ENCODE measurements around the gene CDON. TPM values are rescaled to one million over a fixed set of nuclear protein-coding genes. Genes with fewer than 3 reads are reported as not detected.

CDON gene
- total and polyA plus RNA-seq, 2 of the 13 experiments (the other 11 are each of a cell fraction or from before 2014, with no cell fraction given) = 9.6 to 12.8 TPM

DNA sequence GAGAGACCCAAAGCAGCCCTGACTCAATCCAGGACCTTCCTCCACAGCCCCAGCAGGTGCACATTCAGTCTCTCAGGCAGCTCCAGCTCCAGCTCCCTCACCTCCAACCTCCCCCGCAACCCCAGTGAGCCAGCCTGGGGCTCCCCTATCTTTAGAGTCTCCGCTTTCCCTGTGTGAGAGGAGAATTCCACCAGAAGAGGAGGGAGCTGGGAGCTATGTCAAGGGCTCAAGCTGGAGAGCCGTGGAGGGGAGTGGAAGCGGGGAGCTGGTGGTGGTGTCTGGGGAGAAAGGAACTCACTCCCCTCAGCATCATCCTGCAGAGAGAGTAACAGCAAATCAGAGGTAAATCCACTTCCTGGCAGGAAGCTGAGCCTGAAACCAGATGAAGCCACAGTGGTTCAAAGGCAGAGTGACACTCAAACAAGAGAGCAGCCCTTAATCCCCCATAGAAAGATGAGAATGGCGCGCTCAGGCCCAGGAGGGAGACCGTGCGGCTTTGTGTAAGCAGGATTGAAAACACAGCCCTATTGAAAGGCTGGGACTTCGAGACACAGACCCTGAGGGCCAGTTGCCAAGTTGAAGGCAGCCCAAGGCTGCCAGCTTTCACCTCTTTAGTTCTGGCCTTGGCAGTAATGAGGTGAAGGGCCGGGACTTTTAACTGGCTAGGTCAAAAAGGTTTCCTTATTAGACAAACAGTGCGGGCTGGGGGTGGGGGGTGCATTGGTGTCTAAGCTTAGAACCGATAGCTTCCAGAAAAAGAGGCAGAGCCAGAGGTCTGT is 21.4 kb upstream of the CDON start (continued):
- TF ChIP-seq, protein P1, sequence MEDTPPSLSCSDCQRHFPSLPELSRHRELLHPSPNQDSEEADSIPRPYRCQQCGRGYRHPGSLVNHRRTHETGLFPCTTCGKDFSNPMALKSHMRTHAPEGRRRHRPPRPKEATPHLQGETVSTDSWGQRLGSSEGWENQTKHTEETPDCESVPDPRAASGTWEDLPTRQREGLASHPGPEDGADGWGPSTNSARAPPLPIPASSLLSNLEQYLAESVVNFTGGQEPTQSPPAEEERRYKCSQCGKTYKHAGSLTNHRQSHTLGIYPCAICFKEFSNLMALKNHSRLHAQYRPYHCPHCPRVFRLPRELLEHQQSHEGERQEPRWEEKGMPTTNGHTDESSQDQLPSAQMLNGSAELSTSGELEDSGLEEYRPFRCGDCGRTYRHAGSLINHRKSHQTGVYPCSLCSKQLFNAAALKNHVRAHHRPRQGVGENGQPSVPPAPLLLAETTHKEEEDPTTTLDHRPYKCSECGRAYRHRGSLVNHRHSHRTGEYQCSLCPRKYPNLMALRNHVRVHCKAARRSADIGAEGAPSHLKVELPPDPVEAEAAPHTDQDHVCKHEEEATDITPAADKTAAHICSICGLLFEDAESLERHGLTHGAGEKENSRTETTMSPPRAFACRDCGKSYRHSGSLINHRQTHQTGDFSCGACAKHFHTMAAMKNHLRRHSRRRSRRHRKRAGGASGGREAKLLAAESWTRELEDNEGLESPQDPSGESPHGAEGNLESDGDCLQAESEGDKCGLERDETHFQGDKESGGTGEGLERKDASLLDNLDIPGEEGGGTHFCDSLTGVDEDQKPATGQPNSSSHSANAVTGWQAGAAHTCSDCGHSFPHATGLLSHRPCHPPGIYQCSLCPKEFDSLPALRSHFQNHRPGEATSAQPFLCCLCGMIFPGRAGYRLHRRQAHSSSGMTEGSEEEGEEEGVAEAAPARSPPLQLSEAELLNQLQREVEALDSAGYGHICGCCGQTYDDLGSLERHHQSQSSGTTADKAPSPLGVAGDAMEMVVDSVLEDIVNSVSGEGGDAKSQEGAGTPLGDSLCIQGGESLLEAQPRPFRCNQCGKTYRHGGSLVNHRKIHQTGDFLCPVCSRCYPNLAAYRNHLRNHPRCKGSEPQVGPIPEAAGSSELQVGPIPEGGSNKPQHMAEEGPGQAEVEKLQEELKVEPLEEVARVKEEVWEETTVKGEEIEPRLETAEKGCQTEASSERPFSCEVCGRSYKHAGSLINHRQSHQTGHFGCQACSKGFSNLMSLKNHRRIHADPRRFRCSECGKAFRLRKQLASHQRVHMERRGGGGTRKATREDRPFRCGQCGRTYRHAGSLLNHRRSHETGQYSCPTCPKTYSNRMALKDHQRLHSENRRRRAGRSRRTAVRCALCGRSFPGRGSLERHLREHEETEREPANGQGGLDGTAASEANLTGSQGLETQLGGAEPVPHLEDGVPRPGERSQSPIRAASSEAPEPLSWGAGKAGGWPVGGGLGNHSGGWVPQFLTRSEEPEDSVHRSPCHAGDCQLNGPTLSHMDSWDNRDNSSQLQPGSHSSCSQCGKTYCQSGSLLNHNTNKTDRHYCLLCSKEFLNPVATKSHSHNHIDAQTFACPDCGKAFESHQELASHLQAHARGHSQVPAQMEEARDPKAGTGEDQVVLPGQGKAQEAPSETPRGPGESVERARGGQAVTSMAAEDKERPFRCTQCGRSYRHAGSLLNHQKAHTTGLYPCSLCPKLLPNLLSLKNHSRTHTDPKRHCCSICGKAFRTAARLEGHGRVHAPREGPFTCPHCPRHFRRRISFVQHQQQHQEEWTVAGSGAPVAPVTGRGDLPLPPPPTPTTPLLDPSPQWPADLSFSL (CRISPR knock-in tag; IDR thresholded peaks at IDR 0.05) = no peak
- TF ChIP-seq ZNF432 (CRISPR knock-in tag; IDR thresholded peaks at IDR 0.05; ENCODE audit: borderline replicate concordance) (no peak), ELF1 (CRISPR knock-in tag; IDR thresholded peaks at IDR 0.05) (0 out of 2 replicates have a peak, but pooled peaks have one; percentile 15), SETDB1 (CRISPR knock-in tag; IDR thresholded peaks at IDR 0.05; ENCODE audit: borderline replicate concordance) (0 out of 2 replicates have a peak, but pooled peaks have one; percentile 20), ARNT (IDR thresholded peaks at IDR 0.05) (no peak), ETV5 (CRISPR knock-in tag; IDR thresholded peaks at IDR 0.05; ENCODE audit: borderline replicate concordance) (0 out of 2 replicates have a peak, but pooled peaks have one; percentile 23), SIN3A (IDR thresholded peaks at IDR 0.05; ENCODE audit: borderline replicate concordance, low read depth, low read length) (no peak), SALL1 (CRISPR knock-in tag; IDR thresholded peaks at IDR 0.05) (peak; percentile 36; the same call in 1 of the 2 replicates)

All from HepG2 (cell line).